Measurements from ENCODE around the gene SUGCT.
"Not testable (repeated sequence)": the region's sequence is repeated elsewhere in the genome, so short reads cannot be mapped to it uniquely, and the experiment has no call there.

Gene SUGCT

DNA sequence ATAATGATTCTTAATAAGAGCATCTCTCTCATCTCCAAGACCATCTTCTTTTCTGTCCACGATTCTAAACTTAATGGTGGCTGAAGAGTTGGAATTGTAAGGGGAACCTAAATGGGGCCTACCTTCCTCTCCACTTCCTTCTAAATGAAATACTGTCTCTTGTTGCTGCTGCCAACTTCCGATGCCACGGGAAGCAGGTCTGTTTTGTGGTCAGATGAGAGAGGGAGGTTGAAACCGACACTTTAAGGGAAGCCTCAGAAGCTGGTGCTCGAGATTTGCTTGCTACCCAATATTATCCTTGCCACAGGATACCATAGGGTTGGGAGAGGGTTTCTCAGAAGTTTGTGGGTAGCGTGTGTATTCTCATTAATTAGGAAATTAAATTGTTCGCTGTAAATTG, 464.1 kb downstream of the SUGCT start:
- no peak for FAIRE-seq
- DNase-seq (ENCODE audit: insufficient read length, low spot score) = no peak

DNA sequence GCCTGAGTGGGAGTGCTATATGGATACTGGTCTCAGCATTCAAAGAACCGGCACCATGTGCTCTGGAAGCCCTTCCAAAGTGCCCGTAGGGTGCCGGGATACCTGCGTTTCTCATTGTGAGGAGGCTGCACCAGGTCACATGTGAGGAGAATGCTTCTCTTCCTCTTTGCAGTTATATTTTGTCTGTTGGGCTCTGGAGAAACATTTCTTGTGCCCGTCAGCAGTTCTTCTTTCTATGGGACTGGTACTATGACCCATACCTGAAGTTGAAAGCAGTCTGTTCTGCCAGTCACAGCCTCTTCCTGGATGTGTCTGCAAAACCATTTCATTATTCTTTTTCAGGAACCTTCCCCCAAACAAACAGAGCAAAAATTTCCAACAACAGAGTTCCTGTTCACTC, 465.0 kb downstream of the SUGCT start:
- DNase-seq (ENCODE audit: insufficient read length, low spot score) (no peak), FAIRE-seq (no peak)

DNA sequence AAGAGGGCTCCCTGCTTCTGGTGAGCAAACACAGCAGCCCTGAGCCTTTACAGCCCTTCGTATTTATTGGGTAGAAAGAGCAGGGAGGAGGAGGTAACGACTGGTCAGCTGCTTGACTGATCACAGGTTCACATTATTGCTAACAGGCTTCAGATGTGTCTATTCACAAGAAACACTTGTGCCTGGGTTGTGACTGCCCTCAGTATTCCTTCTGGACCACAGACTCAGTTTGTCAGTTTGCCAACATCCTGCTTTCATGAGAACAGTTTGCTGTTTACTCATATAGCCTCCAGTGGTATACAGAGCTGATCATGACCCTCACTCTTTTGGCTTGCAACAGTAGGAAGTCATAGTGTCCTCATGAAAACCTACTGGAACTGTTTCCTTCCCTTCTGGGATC, 467.5 kb downstream of the SUGCT start:
- not testable (repeated sequence) for FAIRE-seq; DNase-seq (ENCODE audit: insufficient read length, low spot score)

GRCh38 chr7:40604601-40605438, 470.0 kb downstream of the SUGCT start:
- FAIRE-seq = no peak
- DNase-seq (ENCODE audit: insufficient read length, low spot score) = peak; percentile 9

- DNase-seq (ENCODE audit: insufficient read length, low spot score) = no peak
- FAIRE-seq = no peak
These were observed 473.7 kb downstream of the SUGCT start for GRCh38 chr7:40608321-40609075.

- no peak for DNase-seq (ENCODE audit: insufficient read length, low spot score)
- no peak for FAIRE-seq
These were observed 475.7 kb downstream of the SUGCT start for GRCh38 chr7:40610461-40610860.

GRCh38 chr7:40611095-40611871, 476.5 kb downstream of the SUGCT start:
- DNase-seq (ENCODE audit: insufficient read length, low spot score) (no peak), FAIRE-seq (no peak)

DNA sequence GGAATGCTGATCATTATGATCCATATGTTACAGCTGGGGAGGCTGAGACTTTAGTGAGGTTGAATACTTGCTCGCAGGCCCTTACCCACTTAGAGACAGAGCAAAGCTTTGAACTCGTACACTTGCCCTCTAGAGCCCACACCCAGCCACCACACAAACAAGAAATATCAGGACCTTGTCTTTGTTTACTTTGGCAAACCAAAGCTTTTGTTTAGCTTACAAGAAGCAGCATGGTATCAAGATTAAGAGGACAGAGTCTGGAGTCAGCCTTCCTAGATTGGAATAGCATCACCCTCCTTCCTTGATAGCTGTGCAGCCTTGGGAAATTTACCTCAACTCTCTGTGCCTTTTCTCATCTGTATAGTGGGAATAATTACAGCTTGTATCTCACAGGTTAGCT, 477.5 kb downstream of the SUGCT start:
- FAIRE-seq (no peak), DNase-seq (ENCODE audit: insufficient read length, low spot score) (no peak)

- FAIRE-seq = no peak
- DNase-seq (ENCODE audit: insufficient read length, low spot score) = no peak
These were observed 484.8 kb downstream of the SUGCT start for GRCh38 chr7:40619647-40620046.

DNA sequence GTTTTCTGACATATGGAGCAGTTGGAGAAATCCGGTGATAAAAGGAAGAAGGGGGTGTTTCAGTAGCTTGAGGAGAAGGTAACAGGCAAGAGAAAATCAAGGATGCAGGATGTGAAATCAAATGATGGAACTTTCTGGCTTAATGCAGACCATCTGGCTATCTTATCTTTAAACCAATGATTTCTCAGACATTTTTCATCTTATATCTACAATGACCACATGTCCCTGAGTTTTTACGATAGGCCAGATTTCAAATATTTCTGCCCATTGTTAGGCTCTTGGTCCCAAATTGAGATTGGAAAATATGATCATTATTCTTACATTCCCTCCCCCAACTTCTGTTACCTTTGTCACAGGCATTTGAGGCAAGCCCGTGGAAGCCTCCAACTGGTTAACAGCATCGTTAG, 486.8 kb downstream of the SUGCT start:
- DNase-seq (ENCODE audit: insufficient read length, low spot score) (no peak), FAIRE-seq (no peak)

DNA sequence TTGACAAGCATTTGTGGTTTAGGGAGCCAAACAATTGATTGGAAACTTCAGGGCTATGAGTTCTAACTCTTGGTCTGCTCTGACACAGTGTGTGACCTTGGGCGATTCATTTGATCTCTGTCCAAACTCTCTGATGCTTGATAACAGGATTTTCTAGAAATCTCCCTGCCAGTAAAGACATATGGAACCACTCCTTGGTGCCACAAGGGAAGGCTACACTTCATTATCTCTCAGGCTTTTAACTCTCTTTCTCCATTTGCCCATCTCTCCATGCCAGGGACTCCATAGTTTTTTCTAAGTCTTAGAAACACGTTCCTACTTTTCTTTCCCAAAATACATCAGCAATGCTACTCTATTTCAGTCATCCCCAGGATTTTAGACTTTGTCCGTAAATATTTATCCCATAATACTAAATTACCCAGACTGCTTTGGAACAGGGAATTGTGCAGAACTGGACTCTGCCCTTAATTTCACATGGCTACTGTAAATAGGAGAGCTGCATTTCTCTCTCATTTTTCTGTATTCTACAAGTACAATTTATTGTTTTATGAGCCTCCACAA, 488.2 kb downstream of the SUGCT start:
- DNase-seq (ENCODE audit: insufficient read length, low spot score) = no peak
- FAIRE-seq = no peak

GRCh38 chr7:40623863-40624262, 489.1 kb downstream of the SUGCT start:
- FAIRE-seq = no peak
- no peak for DNase-seq (ENCODE audit: insufficient read length, low spot score)

- DNase-seq (ENCODE audit: insufficient read length, low spot score); FAIRE-seq: not testable (repeated sequence)
These were observed 492.6 kb downstream of the SUGCT start for GRCh38 chr7:40627361-40627760.

- DNase-seq (ENCODE audit: insufficient read length, low spot score) = no peak
- no peak for FAIRE-seq
These were observed 495.1 kb downstream of the SUGCT start for GRCh38 chr7:40629891-40630290.

GRCh38 chr7:40634118-40634517, 499.3 kb downstream of the SUGCT start:
- no peak for FAIRE-seq
- DNase-seq (ENCODE audit: insufficient read length, low spot score) = no peak

- FAIRE-seq = no peak
- no peak for DNase-seq (ENCODE audit: insufficient read length, low spot score)
These were observed 503.9 kb downstream of the SUGCT start for GRCh38 chr7:40638545-40639320.

DNA sequence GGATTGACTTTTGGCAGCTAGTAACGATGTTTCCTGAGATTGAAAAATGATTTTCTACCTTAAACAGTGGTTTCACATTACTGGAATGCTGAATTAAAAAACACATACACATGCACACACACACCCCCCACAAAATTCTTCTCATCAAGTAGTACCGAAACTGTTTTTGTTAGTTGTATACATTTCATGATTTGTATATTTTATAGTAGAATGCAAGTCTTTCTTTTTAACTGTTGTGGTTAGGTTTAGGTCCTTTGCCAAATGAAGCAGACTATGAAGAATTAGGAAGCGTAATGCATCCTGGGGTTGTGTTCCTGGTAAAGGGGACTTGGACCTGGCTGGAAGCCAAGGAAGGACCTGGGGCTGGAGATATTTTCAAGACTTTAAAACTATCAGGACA, 505.8 kb downstream of the SUGCT start:
- FAIRE-seq (no peak), DNase-seq (ENCODE audit: insufficient read length, low spot score) (no peak)

- DNase-seq (ENCODE audit: insufficient read length, low spot score) (no peak), FAIRE-seq (no peak)
These were observed 506.9 kb downstream of the SUGCT start for GRCh38 chr7:40641701-40642100.

GRCh38 chr7:40643664-40644063, 508.9 kb downstream of the SUGCT start:
- FAIRE-seq (no peak), DNase-seq (ENCODE audit: insufficient read length, low spot score) (no peak)

Data from GM19239 (cell line).